Activated T-helper 9 cell treated with anti-CD3 and anti-CD28 coated beads, Interleukin-2, amount 50 U/mL, for 16 hours (primary cell): ENCODE results near the gene HSBP1L1.

Experiments used
- DNase-seq: peaks from one replicate; pipeline ENCODE4 v3.0.0-alpha.2; 2020; ENCODE audit warnings: low read depth

HSBP1L1 gene

DNA sequence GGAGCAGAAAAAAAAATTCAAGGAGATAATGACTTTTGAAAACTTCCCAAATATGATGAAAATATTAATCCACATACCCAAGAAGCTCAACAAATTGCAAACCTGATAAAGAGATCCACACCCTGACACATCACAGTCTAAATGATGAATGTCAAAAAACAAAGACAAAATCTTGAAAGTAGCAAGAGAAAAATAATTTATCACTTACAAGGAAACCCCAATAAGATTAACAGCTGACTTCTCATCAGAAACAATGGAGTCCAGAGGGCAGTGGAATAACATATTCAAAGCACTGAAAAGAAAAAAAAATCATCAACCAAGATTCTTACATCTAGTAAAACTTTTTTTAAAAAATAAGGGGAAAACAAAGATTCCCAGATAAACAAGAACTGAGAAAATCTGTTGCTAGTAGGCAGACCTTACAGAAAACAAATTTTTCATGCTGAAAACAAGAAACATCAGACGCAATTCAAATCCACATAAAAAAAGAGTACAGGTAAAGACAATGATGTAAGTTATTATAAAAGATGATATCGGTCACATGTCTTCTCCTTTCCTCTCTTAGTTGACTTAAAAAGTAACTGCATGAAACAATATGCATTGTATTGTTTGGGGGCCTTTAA lies 34.3 kb upstream of the HSBP1L1 start:
- DNase-seq, result no peak

DNA sequence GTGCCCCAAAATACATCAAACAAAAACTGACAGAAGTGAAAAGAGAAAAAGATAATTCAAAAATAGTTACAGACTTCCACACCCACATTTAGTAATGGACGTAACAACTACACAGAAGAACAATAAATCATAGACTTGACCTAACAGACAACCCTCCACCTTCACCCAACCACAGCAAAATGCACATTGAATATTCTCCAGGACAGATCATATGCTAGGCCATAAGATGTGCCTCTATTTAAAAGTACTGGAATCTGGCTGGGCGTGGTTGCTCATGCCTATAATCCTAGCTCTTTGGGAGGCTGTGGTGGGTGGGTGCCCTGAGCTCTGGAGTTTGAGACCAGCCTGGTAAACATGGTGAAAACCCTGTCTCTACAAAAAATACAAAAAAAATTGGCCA lies 33.0 kb upstream of the HSBP1L1 start:
- no peak for DNase-seq

DNA sequence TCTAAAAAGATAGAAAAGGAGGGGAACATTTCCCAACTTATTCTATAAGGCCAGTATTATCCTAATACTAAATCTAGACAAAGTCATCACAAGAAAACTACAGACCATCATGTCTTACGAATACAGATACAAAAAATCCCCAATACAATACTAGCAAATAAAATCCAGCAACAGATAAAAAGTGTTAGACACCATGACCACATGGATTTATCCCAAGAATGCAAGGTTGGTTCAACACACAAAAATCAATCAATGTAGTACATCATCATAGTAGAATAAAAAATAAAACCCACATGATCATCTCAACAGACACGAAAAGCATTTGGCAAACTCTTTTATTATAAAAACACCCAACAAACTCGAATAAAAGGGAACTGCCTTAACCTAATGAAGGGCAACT lies 31.5 kb upstream of the HSBP1L1 start:
- no peak for DNase-seq

DNA sequence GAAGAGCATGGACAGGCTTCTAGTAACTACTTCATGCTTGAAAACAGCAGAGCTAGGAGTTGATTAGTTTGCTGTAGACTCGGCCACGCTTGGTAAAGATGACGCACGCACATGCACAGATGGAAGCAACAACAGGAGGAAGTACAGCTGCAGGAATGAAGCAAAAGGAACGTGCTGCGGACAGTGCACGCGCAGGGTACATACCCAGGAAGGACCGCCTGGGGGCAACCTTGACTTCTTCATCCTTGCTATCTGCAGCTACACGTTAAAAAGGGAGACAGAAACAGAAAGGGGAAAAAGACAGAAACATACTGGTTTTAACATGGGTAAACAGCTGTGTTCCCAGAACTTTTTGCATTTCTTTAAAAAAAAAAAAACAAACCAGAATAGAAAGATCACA lies 30.7 kb upstream of the HSBP1L1 start:
- DNase-seq, result no peak

DNA sequence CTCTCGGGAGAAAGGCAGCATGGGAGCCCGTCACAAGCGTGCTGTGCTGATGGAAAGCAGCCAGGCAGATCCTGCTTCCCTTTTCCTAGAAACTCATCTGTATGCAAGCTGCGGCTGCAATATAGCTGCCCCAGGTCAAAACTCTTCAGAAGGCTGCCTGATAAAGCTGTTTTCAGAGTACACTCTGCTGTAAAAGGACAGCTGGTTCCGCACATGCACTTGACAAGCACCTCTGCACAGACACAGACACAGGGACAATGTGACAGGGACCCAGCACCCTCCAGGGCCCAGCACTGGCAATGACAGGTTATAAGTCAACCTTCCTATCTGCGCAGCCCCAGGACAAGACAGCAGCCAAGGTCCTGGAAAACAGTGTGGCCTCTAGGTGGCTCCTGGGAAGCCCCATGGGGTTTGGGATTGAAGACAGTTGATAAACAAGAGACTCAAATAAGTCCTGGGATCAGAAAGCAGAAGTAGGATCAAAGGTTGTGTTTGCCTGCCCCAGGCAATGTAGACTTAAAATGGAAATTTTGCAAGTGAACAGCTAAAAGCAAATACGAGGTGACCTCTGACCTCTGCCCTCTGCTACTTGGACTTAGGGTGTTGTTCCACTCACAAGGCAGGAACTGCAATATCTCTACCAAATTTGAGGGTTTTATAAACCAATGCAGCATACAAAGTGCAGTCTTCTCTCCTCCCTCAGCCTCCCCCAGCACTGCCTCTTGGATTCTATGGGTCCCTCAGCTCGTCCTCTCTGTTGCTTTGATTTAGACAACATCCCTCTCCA lies 29.9 kb upstream of the HSBP1L1 start:
- no peak for DNase-seq

DNA sequence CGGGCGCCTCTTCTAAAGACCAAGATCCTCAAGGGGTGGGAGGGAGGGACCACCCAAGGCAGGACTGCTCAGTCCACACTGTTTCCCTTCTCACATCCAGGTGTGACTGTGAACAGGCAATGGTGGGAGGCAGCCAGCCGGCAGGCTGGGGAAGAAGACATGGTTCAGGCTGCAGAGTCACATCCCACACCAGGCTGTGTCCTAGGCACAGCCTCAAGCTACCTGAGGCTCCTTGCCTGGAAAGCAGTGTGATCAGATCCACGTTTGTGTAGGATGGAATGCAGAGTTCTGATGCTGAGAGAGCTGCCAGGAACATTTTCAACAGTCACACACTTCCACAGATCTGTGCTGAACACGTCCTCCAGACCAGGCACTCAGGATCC lies 29.4 kb upstream of the HSBP1L1 start:
- DNase-seq, result no peak

DNA sequence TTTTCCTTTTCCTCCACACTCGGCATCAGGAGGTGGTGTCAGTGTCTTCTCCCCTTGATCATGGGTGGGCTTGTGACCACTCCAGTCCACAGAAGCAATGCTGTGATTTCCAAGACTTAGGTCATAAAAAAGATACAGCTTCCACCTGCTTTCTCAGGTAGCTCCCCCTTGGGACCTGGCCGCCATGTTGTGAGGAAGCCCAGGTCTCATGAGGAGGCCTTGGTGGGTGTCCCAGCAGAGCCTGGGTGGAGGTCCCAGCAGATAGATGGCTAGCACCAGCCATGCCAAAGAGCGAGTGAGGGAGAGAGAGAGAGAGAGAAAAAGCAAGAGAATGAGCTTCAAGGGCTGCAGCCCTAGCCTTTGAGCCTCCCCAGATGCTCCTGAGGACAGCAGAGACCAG lies 28.9 kb upstream of the HSBP1L1 start:
- no peak for DNase-seq

DNA sequence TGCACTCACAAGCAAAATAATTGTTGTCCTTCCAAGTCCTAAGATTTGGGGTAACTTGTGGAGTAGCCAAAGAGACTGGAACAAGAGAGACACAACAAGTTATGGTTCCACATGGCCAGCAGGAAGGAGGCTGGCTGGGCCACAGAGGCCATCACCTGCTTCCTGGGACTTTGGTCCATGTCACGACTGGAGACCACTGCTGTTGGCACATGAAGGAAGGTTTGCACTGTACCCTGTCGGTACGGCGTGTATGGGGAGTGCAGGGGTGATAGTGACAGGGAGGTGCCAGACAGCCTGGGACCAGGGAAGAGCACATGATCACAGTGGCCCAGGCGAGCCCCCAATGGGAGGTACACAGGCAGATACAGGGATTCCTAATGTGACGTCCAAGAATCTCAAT lies 28.5 kb upstream of the HSBP1L1 start:
- no peak for DNase-seq

DNA sequence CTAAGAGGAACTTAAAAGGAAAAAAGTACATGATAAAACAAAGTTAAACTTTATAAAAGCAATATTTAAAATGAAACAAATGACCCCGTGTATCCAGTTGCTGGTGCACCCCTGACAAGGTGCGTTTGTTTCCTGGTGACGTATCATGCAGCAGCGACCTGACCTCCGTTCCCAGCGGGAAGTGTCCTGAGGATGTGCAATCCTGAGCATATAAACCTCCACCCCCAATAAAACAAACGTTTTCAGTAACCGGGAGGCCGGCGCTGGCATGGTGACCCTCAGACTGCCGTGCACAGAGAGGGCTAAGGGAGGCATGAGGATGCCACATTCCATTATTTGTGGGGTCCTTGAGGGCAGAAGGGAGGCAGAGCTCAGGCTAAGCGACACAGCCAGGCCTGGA lies 27.8 kb upstream of the HSBP1L1 start:
- no peak for DNase-seq

DNA sequence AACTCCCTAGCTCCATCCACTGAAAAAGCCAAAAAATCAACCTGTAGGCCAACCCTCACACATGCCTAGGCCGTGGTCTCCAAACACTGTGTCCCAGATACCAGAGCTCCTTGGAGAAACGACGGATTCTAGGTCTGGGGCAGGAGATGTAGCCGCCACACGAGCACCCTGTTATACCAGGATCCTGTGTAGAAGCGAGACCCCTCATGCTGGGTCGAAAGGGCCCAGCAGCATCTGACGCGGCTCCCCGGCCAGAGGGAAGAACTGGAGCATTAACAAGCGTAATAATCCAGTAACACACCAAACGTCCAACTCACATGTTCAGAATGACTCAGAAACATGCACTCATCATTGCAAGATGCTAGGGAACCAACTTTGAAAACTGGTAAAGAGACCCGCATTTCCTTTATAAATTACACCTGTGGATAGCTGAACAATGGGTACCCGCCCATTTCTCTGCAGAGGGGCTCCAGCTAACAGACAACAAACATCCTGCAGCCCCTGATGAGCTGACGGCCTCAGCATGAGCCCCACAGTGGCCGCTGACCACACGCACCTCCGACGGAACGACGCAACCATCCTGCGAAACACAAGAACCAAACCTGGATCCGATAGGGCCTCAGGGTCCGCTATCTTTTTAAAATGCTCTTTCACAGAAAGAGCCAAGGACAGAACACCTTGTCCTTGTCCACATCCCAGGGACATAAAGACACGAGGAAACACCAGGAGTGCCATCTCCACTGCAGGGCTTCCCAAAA lies 27.2 kb upstream of the HSBP1L1 start:
- no peak for DNase-seq

DNA sequence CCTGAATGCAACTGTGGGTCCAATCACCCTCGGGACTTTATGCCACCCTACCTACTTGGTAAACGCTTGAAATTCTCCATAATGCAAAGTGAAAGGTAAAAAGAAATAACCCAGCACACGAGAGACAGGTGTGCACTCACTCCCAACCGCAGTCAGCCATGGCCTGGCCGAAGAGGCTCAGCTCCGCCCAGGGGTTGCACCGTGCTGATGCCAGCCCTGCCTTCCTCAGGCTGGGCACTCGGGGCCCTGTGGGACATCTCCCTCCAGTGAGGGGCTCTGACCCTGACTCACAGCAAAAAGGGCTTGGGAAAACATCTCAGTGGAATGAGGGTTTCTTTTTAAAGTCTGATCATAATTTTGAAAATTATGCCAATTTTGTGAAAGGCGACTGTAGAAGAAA lies 26.2 kb upstream of the HSBP1L1 start:
- no peak for DNase-seq

DNA sequence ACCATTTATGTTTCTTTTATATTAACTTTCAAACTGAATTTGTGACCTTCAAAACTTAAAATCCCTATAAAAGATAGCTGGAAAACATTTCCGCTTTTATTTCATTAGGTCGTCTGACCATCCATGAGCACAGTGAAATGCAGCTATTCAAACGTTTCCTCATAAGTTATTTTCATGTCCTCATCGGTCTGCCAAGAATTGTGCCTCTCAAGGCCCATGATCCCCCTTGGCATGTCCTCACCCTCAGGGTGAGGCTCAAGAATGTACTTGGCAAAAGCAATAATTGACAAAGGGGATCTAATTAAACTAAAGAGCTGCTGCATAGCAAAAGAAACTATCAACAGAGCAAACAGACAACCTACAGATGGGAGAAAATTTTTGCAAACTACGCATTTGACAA lies 25.3 kb upstream of the HSBP1L1 start:
- DNase-seq, result no peak

DNA sequence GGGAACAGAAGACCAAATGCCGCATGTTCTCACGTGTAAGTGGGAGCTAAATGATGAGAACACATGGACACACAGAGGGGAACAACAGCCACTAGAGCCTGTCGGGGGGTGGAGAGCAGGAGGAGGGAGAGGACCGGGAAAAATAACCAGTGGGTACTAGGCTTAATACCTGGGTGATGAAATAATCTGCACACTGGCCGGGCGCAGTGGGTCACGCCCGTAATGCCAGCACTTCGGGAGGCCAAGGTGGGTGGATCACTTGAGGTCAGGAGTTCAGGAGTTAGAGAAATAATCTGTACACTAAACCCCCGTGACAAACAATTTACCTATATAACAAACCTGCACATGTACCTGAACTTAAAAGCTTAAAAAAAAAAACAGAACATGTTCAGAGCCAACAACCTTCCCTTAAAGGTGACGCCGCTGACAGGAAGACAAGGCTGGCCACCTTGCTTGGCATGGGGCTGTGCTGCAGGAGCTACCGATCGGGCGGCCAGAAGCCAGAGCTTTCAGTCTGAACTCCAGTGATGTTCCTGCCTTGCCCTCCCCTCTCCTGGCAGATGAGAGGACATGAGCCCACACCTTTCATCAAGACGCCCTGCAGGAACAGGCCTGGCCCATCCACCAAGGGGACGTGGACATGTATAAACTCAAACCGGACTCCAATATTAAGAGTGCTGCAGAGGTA lies 24.2 kb upstream of the HSBP1L1 start:
- DNase-seq, result no peak

DNA sequence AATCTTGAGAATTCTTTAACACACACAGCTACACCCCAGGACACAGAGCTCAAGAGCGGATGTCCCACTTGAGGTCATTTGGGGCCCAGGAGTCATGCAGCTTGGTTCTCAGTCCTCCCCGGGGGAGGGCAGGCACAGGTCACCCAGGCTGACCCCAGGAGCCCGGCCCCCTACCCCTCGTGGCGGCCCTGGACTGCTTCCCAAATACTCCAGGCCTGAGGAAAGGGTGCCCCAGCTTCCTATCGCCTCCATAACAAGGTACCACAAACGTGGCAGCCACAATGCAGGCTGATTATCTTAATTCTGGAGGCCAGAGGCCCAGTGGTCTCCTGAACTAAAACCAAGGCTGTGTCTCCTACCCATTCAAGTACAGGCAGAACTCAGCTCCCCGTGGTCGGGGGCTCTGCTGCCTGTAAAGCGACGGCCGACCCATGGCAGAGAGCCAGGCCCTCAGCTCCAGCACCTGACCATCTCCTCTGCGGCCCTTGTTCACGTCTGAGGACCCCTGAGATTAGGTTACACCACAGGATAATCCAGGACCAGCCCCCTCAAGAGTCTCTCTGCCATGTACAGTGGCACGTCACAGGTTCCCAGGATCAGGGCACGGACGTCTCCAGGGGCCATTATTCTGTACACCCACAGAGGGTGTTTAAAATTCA lies 23.5 kb upstream of the HSBP1L1 start:
- DNase-seq, result no peak

DNA sequence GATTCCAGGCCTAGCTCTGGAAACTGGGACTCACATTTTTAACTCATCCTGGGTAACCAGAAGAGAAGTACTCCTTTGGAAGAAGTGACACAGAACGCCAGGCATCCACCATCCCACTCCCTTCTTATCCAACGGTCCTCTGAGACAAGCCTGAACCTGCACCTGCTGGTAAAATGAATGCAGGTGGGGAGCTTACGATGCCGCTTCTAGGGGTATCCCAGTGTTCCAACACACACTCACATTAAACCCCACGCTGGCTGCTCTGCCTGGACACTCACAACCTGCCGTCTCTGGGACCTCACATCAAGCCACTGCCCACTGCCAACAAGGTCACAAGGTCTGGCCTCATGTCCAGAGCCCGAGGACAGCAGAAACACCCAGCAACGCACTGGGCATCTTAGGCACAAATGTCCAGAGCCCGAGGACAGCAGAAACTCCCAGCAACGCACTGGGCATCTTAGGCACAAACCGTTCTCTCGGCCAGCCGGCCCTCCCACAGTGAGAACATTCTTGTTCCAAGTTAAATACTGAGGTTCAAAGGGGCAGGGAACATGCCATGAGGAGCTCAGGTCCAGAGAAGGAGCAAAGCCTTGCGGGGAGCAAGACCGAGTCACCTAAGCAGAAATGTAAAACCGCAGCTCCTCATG lies 22.8 kb upstream of the HSBP1L1 start:
- DNase-seq, result no peak

DNA sequence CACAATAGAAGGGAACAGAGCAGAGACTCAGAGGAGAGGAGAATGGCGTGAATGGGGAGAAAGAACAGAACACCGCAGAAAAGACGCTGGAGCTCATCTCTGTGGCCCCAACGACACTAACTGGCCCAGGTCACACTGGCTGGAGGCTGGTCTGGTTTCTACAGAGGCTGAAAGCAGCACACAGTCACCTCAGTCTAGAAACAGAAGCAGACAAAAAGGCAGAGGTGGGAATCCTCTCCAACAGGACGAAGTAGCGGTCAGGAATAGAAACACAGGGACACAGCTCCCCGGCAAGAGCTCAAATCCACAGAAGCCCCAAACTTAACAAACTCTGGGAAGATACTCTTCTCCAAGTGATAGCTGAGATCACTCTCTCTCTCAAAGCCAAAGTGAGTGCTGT lies 22.2 kb upstream of the HSBP1L1 start:
- DNase-seq, result no peak

DNA sequence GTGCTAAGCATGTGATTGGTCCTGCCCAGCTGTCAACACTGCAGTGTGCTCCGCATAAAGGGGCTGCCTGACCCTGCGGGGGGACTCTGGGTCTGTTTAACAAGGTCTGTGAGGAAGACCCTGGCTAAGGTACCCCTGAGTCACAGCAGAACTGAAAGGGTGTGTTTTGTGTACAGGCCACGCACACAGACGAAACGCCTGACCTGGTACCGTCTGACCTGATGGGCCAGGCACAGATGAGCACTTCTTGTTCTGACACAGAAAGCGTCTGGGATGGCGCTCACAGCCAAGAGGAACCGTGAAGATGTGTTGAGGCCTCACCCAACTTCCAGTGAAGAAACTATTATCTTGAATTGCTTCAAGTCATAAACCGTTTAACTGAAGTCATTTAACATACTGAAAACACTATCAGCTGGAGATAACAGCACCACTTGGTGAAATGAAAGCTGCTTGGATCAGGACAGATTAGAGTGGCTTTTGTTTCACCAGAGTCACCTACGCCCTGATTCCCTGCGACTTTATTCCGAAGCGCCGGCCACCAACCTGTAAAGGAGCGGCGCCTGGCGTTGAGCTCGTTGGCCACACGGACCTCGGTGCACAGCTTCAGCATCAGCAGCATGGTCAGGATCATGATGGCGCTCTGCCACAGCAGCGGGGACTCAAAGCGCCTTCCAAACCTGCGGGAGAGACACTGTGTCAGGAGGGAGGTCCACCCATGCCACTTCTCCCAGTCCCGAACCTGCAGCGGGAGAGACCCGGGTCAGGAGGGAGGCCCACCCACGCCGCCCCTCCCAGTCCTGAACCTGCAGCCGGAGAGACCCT lies 21.4 kb upstream of the HSBP1L1 start:
- no peak for DNase-seq

DNA sequence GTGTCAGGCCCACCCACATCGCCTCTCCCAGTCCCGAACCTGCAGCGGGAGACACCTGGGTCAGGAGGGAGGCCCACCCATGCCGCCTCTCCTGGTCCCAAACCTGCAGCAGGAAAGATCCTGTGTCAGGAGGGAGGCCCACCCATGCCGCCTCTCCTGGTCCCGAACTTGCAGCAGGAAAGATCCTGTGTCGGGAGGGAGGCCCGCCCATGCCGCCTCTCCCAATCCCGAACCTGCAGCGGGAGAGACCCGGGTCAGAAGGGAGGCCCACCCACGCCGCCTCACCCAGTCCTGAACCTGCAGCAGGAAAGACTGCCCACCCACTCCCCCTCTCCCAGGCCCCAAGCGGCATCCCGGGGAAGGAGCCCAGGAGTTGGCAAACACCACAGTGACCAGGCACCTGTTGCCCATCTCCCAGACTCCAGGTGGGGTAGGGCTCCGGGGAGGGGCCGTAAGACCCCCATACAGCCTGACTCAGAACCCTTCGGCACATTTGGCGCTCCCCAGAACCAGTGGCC lies 20.8 kb upstream of the HSBP1L1 start:
- DNase-seq, result no peak

DNA sequence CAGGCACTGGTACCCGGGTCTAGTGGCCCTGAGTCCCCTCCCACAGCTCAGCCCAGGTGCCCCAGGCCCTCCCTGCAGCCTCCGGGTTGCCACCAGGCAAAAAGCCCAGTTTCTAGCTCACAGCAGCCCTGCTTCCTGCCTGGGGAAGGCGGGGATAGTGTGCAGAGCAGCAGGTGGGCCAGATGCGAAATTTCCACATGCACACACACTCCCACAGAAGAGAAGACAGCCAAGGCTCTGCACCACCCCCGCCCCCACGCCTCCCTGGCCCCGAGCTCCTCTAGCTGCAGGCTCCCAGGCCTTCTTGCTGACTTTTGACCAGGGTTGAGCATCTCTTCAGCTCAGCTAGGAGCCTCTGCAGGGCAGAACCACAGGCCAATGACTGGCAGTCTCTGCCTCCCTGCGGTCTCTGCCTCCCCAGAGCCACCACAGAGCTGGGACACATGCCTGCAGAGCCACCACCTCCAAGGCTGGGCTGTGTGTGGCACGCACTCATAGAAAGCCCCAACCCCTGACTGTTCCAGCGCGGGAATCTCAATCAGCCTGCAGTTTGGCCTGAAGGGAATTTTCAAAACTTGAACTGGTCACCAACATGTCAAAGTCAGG lies 20.2 kb upstream of the HSBP1L1 start:
- no peak for DNase-seq

DNA sequence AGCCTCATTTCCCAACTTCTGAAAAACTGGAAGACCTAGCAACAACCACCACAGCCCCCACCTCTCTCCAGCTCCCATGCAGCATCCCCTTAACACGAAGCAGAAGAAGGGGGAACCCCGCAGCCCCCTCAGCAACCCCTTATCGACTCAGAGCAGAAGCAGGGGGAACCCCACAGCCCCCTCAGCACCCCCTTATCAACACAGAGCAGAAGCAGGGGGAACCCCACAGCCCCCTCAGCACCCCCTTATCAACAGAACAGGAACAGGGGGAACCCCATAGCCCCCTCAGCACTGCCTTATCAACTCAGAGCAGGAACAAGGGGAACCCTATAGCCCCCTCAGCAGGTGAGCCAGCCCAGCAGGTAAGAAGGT lies 19.7 kb upstream of the HSBP1L1 start:
- DNase-seq, result no peak
